KMS-11 (cell line): ENCODE results near the gene ST3GAL4.
"Not testable (repeated sequence)": the region's sequence is repeated elsewhere in the genome, so short reads cannot be mapped to it uniquely, and the experiment has no call there.

Experiments
- H2AFZ ChIP-seq: fragments of 200-600 bp; sonication (generic); 2 replicates; pipeline ENCODE4 v1.6.1; 2016; ENCODE audit warnings: antibody characterized with exemption, mixed run types, low read depth
- H3K27ac ChIP-seq: fragments of 200-600 bp; sonication (generic); 2 replicates; pipeline ENCODE4 v1.6.1; 2016; ENCODE audit warnings: mild to moderate bottlenecking, mixed run types
- H3K27me3 ChIP-seq: fragments of 200-600 bp; sonication (generic); 2 replicates; pipeline ENCODE4 v1.6.1; 2017; ENCODE audit warnings: mild to moderate bottlenecking, low read depth, mixed run types, moderate library complexity; ENCODE audit not compliant: insufficient read depth
- H3K36me3 ChIP-seq: fragments of 200-600 bp; sonication (generic); 2 replicates; pipeline ENCODE4 v1.6.1; 2017; ENCODE audit warnings: mild to moderate bottlenecking, mixed run types; ENCODE audit not compliant: insufficient read depth
- H3K4me1 ChIP-seq: fragments of 200-600 bp; sonication (generic); 2 replicates; pipeline ENCODE4 v1.6.1; 2016; ENCODE audit warnings: mild to moderate bottlenecking, low read depth, mixed run types; ENCODE audit not compliant: poor library complexity, severe bottlenecking
- H3K4me2 ChIP-seq: fragments of 200-600 bp; sonication (generic); 2 replicates; pipeline ENCODE4 v1.7.0; 2016; ENCODE audit warnings: mild to moderate bottlenecking, mixed run types
- H3K4me3 ChIP-seq: fragments of 200-600 bp; sonication (generic); IDR thresholded peaks from 2 replicates; pipeline ENCODE4 v1.6.1; 2017; ENCODE audit warnings: low read depth, low read length, mixed read lengths; ENCODE audit not compliant: insufficient read depth
- H3K79me2 ChIP-seq: fragments of 200-600 bp; sonication (generic); 2 replicates; pipeline ENCODE4 v1.6.1; 2016; ENCODE audit warnings: low read depth, mixed run types; ENCODE audit not compliant: insufficient read depth
- H3K9ac ChIP-seq: fragments of 200-600 bp; sonication (generic); 2 replicates; pipeline ENCODE4 v1.6.1; 2016; ENCODE audit warnings: mild to moderate bottlenecking, mixed run types
- H4K20me1 ChIP-seq: fragments of 200-600 bp; sonication (generic); 2 replicates; pipeline ENCODE4 v1.6.1; 2016; ENCODE audit warnings: mild to moderate bottlenecking, mixed run types; ENCODE audit not compliant: insufficient read depth
- CTCF ChIP-seq: fragments of 200-600 bp; sonication (generic); conservative IDR thresholded peaks from 2 replicates; pipeline ENCODE4 v1.6.1; 2017; ENCODE audit warnings: low read depth, mild to moderate bottlenecking, antibody characterized with exemption, low read length, moderate library complexity, mixed read lengths

The ST3GAL4 gene

GRCh38 chr11:126371595-126371994, 16.1 kb downstream of the ST3GAL4 start:
- no peak overlapping the region for H2AFZ ChIP-seq
- no peak for TF ChIP-seq CTCF
- H4K20me1 ChIP-seq: no peaks in the 10 kb centered on the region
- H3K9ac ChIP-seq: no peak overlapping the region
- H3K4me1 ChIP-seq: no peaks in the 10 kb centered on the region
- no peaks in the 10 kb centered on the region for H3K79me2 ChIP-seq
- no peak overlapping the region for H3K27ac ChIP-seq
- no peak overlapping the region for H3K4me2 ChIP-seq
- no peaks in the 10 kb centered on the region for H3K27me3 ChIP-seq
- H3K4me3 ChIP-seq: no peak overlapping the region
- H3K36me3 ChIP-seq: no peaks in the 10 kb centered on the region

DNA sequence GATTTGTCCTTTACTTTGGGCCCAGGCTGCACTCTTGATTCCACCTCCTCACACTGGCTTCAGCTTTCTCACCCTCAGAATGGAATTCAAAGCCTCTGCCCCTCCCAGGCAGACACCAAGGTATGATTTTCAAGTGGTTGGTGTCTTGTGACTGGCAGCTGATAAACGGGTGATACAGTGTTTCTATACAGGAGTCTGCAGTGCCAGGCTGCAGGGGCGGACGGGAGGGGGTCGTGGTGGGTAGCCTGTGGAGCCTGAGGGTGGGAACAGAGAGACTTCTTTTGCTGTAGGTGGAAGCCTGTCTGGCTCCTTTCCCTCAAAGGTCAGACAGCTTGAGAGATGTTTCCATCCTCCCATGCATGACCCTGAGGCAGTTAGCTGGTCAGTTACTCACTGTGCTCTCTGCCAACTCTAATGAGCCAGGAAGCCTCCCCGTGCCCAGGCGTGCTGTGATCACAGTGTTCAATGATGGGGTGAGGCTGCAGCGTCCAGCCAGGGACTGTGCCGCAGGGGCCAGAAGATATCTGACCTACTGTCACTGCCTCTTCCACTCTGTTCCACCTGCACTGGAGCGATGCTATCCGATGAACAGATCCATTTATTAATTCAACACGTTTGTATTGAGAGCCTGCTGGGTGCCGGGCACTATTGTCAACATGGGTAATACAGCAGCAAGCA, 18.0 kb downstream of the ST3GAL4 start:
- H3K4me2 ChIP-seq, H3K27ac ChIP-seq, H3K4me3 ChIP-seq, H3K27me3 ChIP-seq, H3K4me1 ChIP-seq, H3K36me3 ChIP-seq, H3K79me2 ChIP-seq, H2AFZ ChIP-seq, H4K20me1 ChIP-seq, H3K9ac ChIP-seq: not testable (repeated sequence)

DNA sequence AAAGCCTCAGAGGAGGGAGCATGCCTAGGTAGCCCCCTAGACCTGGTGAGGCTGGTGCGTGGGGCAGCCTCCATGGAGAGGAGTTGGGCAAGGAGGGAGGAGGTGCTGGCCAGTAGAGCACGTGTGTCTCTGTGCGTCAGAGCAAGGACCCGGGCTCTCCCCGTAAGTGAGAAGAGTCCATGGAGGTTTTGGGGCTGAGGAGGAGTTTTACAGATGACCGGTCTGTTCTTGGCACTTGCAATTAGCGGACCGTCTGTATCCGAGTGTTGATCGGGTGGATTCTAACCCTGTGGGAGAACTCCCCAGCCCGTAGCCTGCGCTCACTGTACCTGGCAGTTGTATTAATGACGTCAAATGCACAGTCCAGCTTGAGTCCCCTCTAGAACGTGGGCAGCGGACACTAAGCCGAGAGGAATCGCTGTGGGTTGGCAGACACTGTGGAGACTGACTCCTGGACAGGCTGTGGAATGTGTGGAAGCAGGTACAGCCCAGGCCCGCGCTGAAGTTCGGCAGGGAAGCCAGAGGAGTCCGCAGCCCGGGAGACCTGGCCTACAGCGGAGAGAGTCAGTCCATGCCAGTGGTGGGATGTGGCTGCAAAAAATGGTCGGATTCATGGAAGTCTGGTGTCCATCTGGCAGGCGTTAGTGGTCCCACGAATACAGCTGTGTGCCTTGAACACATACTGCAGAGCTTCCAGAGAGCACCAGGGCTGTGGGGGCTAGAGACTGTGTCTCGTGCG, 19.2 kb downstream of the ST3GAL4 start:
- not testable (repeated sequence) for H3K4me3 ChIP-seq, H4K20me1 ChIP-seq, H3K4me1 ChIP-seq, H3K36me3 ChIP-seq, H3K9ac ChIP-seq, H3K27ac ChIP-seq, H3K27me3 ChIP-seq, H2AFZ ChIP-seq, H3K4me2 ChIP-seq, H3K79me2 ChIP-seq

GRCh38 chr11:126375726-126376125, 20.2 kb downstream of the ST3GAL4 start:
- H3K27me3 ChIP-seq: no peaks in the 10 kb centered on the region
- no peaks in the 10 kb centered on the region for H3K79me2 ChIP-seq
- H3K9ac ChIP-seq: no peak overlapping the region
- H3K4me3 ChIP-seq: no peak overlapping the region
- H3K27ac ChIP-seq: no peak overlapping the region
- no peaks in the 10 kb centered on the region for H3K4me1 ChIP-seq
- no peak overlapping the region for H3K4me2 ChIP-seq
- H2AFZ ChIP-seq: no peak overlapping the region
- H3K36me3 ChIP-seq: no peaks in the 10 kb centered on the region
- no peaks in the 10 kb centered on the region for H4K20me1 ChIP-seq
- TF ChIP-seq CTCF: no peak

DNA sequence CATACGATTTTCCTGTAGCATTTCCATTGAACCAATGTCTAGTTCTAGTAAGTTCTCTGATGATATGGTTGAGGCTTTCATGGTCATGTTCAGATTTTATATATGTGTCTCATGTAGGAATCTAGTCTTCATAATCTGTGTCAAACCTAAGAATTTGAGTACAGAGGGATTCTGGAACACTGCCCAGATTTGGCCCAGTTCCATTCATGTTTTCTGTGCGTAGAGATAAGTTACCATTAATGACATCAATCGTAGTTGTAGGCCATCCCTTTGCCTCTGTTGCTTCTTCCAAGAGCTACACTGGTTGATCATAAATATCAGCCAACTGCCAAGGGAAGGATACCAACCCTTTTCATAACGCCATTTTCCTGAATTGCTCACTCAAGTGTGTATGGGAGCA, 23.3 kb downstream of the ST3GAL4 start:
- H3K4me2 ChIP-seq: no peak overlapping the region
- H3K27ac ChIP-seq: no peak overlapping the region
- H3K4me3 ChIP-seq: no peak overlapping the region
- no peaks in the 10 kb centered on the region for H3K79me2 ChIP-seq
- H3K9ac ChIP-seq: no peak overlapping the region
- H3K27me3 ChIP-seq: no peaks in the 10 kb centered on the region
- H4K20me1 ChIP-seq: no peaks in the 10 kb centered on the region
- H2AFZ ChIP-seq: no peak overlapping the region
- TF ChIP-seq CTCF: no peak
- H3K36me3 ChIP-seq: no peaks in the 10 kb centered on the region
- H3K4me1 ChIP-seq: no peaks in the 10 kb centered on the region
